ENCODE measurements around the gene GDF2. TPM values are rescaled to one million over a fixed set of nuclear protein-coding genes. Genes with fewer than 3 reads are reported as not detected.

The GDF2 gene
- total RNA-seq, 1 donor from 2014 or later, result not detected

DNA sequence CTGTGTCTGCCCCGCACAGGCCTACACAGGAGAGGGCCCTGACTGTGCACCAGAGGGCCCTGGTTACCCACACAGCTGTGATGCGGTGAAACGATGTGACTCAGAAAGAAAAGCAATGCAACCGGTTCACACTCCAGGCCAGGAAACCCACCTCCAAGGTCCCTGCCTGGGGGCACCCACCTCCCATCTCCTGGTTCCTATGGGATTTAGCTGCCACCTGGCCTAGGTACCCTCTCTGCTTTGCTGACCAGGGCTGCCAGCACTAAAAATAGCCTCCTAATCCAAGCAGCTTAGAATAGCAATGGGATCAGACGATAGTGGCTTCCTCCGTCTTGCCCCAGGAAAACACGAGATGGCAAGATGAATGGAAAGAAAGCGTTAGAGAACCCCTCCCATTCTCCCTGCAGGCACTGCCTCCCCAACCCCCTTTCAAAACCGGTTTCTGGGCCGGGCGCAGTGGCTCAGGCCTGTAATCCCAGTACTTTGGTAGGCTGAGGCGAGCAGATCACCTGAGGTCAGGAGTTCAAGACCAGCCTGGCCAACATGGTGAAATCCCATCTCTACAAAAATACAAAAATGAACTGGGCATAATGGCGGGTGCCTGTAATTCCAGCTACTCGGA lies 38.3 kb downstream of the GDF2 start:
- ATAC-seq (no peak), DNase-seq (no peak)
- TF ChIP-seq, protein P1, sequence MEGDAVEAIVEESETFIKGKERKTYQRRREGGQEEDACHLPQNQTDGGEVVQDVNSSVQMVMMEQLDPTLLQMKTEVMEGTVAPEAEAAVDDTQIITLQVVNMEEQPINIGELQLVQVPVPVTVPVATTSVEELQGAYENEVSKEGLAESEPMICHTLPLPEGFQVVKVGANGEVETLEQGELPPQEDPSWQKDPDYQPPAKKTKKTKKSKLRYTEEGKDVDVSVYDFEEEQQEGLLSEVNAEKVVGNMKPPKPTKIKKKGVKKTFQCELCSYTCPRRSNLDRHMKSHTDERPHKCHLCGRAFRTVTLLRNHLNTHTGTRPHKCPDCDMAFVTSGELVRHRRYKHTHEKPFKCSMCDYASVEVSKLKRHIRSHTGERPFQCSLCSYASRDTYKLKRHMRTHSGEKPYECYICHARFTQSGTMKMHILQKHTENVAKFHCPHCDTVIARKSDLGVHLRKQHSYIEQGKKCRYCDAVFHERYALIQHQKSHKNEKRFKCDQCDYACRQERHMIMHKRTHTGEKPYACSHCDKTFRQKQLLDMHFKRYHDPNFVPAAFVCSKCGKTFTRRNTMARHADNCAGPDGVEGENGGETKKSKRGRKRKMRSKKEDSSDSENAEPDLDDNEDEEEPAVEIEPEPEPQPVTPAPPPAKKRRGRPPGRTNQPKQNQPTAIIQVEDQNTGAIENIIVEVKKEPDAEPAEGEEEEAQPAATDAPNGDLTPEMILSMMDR (IDR thresholded peaks at IDR 0.05), result no peak
- Histone ChIP-seq H3K4me1 (no peaks in the 10 kb centered on the region), H3K4me3 (no peak overlapping the region), H3K9me3 (no peaks in the 10 kb centered on the region), H3K27me3 (no peaks in the 10 kb centered on the region), H3K27ac (no peak overlapping the region), H3K36me3 (no peaks in the 10 kb centered on the region)
- intact Hi-C loops (cut with DNase I), result no loop called here

DNA sequence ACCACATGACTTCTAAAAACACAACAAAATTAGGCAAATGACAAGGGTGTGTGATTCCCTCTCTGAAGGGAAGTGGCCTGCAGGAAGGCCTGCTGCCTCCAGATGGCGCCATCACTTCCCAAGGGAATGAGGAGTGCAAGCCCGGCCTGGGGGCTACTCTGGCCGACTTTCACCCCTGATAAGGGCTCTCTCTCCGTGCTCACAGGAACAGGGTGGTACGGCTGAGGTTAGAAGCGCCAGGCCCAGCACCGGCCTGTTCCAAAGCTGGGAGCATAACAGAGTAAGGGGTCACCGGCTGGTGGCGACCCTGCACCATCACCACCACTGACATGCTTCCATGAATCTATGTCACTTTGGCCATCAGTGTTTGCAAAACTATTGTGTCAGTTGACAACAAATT lies 39.0 kb downstream of the GDF2 start:
- TF ChIP-seq, protein P1 (IDR thresholded peaks at IDR 0.05), result peak; percentile 70
- DNase-seq (no peak), ATAC-seq (peak; percentile 67)
- intact Hi-C loops (cut with DNase I), result no loop called here
- Histone ChIP-seq H3K27ac (no peak overlapping the region), H3K9me3 (no peaks in the 10 kb centered on the region), H3K4me1 (no peaks in the 10 kb centered on the region), H3K36me3 (no peaks in the 10 kb centered on the region), H3K27me3 (no peaks in the 10 kb centered on the region), H3K4me3 (no peak overlapping the region)

DNA sequence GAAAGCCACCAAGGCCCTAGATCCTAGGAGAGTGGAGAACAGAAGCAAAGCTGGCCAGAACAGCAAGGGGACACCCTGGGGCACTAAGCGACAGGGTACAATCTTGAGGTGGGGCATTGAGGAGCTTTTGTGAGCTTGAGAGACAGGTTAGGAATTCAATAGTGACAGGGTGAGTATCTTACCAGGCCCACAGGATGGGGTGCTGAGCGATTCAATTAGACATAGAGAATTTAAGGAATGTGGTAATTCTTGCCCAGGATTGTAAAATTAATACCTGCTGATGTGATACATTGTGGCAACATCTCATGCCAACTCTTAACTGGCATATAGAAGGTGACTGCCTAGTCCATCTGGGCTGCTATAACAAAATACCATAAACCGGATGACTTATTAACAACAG lies 39.9 kb downstream of the GDF2 start:
- Histone ChIP-seq H3K9me3 (no peaks in the 10 kb centered on the region), H3K4me1 (no peaks in the 10 kb centered on the region), H3K27ac (no peak overlapping the region), H3K36me3 (no peaks in the 10 kb centered on the region), H3K4me3 (no peak overlapping the region), H3K27me3 (no peaks in the 10 kb centered on the region)
- intact Hi-C loops (cut with DNase I), result no loop called here
- TF ChIP-seq, protein P1 (IDR thresholded peaks at IDR 0.05), result no peak
- ATAC-seq, result no peak
- peak; percentile 2 for DNase-seq

DNA sequence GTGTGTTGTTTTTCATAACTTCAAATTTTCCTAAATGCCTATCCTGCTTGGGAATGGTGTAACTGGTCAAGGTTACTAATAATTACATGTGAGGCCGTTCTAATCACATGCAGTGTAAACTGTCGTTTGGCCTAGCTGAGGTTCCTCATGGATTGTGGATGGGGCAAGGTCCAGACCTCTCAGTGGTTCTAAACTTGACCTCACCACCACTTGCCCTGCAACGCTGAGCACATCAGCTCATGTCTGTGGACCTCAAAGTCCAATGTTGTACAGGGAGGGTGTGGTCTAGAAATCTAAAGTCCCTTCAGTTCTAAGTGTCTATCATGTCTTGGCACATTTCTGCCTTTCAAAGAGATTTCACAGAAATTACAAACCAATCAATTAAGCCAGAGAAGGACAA lies 41.5 kb downstream of the GDF2 start:
- Histone ChIP-seq H3K36me3 (no peaks in the 10 kb centered on the region), H3K9me3 (no peaks in the 10 kb centered on the region), H3K4me1 (no peaks in the 10 kb centered on the region), H3K27ac (no peak overlapping the region), H3K4me3 (no peak overlapping the region), H3K27me3 (no peaks in the 10 kb centered on the region)
- TF ChIP-seq, protein P1 (IDR thresholded peaks at IDR 0.05), result no peak
- DNase-seq (peak; percentile 1), ATAC-seq (no peak)
- intact Hi-C loops (cut with DNase I), result no loop called here

DNA sequence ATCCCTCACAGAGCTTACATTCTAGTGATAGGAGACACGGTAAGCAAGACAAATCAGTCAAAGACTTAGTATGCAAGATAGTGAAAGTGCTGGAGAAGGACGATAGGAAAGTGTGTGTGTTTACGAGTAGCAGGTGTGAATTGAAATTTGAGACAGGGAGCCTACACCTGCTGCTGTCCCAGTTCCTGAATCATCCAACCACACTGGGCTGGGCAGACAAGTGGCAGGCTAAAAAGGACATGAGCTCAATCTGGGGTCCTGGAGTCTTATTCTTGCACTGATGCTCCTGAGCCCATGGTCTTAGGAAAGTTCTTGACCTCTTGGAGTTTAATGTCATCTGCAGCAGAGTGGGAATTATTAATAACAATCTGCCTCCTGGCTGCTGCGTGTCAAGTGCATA lies 42.1 kb downstream of the GDF2 start:
- TF ChIP-seq, protein P1 (IDR thresholded peaks at IDR 0.05), result no peak
- intact Hi-C loops (cut with DNase I), result no loop called here
- no peak for DNase-seq

DNA sequence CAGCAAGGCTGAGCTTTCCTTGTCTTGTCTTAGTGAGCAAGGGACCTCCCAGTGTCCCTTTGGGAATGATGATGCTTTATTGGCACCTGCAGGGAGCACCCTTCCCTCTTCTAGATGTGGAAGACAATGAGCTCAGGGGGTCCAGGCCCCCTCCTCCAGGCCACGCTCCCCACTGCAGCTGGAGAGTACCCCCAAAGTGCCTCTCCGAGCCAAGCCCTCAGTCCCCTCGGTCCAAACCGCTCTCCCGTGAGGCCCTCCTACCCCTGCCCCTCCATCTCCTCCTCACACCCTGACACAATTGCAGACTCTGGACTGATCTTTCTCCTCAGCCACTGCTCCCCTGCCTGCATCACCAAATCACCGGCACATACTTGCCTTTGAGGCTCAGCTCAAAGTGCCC lies 42.7 kb downstream of the GDF2 start:
- Histone ChIP-seq H3K4me1 (no peaks in the 10 kb centered on the region), H3K9me3 (no peaks in the 10 kb centered on the region), H3K4me3 (no peak overlapping the region), H3K27me3 (no peaks in the 10 kb centered on the region), H3K27ac (no peak overlapping the region), H3K36me3 (no peaks in the 10 kb centered on the region)
- no peak for DNase-seq
- TF ChIP-seq, protein P1 (IDR thresholded peaks at IDR 0.05), result no peak
- no peak for ATAC-seq
- intact Hi-C loops (cut with DNase I), result no loop called here

More for the DNA sequence above, 42.1 kb downstream of the GDF2 start:
- H3K36me3 ChIP-seq, result no peaks in the 10 kb centered on the region
- no peak overlapping the region for H3K4me3 ChIP-seq
- no peaks in the 10 kb centered on the region for H3K9me3 ChIP-seq
- no peaks in the 10 kb centered on the region for H3K27me3 ChIP-seq
- H3K4me1 ChIP-seq, result no peaks in the 10 kb centered on the region
- no peak overlapping the region for H3K27ac ChIP-seq
- ATAC-seq, result no peak

Data from upper lobe of right lung (tissue), 1 donor.